HG02798 (cell line): ENCODE data around the gene GFRAL.
"Not testable (repeated sequence)": the region's sequence is repeated elsewhere in the genome, so short reads cannot be mapped to it uniquely, and the experiment has no call there.

ENCODE experiments used
- ATAC-seq: cut with Tn5 transposase; IDR thresholded peaks from one replicate; pipeline ENCODE4 v1.9.1; 2021; ENCODE audit warnings: mild to moderate bottlenecking; ENCODE audit not compliant: unreplicated experiment, poor library complexity

GFRAL gene

GRCh38 chr6:55327169-55327568 lies at the start of gene GFRAL:
TSS of gene GFRAL (plus strand) at chr6:55327469. CDS start at chr6:55327555, 86 bp downstream.
- no peak for ATAC-seq

DNA sequence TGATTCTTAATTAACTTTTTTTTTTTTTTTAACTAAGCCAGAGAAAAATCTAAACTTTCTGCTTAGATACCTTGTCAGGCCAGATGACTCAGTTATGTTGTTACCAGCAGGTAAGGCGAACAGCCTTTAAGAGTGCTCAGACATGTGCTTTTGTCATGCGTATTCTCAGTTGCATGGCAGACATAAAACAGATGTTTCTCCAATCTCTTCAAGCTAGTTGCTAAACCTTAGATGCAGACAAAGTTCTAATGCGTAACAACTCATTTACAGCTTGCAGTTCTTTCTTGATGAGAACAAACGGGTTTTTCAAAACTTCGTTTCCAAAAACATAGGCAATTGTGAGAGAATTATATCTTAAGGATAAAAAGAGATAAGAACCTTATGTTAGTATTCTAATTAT lies 49.6 kb upstream of the GFRAL start:
- no peak for ATAC-seq

DNA sequence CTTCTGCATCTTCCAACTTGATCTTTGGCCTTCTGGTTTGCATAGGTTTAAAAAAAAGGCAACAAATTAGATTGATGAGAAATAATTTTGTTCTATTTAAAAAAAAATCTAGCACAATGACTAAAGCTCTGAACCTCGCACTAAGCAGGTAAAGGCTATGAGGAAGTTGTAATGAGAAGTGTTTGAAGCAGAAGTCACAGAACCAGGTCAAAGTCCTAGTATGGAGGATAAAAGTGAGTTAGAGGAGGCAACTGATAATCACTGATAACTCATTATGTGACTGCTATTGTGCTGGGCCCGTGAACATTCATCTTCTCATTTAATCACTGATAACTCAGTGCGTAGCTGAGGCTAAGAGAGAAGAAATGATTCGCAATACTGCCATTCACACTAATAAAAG lies 46.1 kb upstream of the GFRAL start:
- no peak for ATAC-seq

DNA sequence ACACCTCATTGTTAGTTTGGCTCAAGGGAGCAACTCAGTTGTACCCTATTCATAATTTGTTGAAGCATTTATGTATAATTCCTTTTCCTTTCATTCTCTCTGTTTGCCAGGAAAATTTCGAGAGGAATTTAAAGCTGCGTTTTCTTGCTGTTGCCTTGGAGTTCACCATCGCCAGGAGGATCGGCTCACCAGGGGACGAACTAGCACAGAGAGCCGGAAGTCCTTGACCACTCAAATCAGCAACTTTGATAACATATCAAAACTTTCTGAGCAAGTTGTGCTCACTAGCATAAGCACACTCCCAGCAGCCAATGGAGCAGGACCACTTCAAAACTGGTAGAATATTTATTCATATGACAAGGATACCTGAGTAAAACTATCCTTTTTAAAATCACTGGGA lies 45.2 kb upstream of the GFRAL start:
- ATAC-seq, result no peak

GRCh38 chr6:55286824-55287223 lies 40.4 kb upstream of the GFRAL start:
- no peak for ATAC-seq

DNA sequence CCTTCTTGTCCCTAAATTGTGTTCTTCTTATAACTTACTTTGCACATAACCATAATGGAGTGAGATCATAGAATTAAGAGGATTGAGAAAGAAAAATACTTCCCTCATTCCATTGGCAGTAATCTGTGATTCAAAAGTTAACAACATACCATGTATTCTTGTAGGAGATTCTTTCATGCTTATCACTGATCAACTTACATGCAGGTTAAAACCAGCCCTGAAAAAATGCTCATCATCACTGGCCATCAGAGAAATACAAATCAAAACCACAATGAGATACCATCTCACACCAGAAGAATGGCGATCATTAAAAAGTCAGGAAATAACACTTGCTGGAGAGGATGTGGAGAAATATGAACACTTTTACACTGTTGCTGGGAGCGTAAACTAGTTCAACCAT lies 36.5 kb upstream of the GFRAL start:
- no peak for ATAC-seq

DNA sequence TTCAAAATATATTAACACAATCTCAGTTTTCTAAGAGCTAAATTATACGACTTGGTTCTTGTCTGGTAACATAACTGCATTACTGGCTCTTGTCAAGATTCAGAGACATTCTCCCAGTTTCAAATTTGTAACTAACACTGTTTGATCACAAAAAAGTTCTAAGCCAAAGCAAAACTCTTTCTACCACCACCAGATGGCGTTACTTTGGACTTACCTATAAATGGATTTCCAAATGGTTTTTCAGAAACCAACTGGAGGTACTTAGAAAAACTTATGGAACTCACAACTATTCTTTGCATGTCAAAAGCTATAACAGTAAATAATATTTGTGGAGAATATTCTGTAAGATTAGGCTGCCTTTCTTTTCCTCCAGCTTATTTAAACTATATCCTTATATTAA lies 34.2 kb upstream of the GFRAL start:
- no peak for ATAC-seq

DNA sequence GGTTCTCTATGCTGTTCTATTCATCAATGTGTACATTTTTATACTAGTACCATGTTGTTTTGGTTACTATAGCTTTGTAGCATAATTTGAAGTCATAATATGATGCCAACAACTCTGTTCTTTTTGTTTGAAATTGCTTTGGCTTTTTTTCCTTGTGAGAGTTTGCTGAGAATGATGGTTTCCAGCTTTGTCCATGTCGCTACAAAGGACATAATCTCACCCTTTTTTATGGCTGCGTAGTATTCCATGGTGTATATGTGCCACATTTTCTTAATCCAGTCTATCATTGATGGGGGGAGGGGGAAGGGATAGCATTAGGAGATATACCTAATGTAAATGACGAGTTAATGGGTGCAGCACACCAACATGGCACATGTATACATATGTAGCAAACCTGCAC lies 30.1 kb upstream of the GFRAL start:
- not testable (repeated sequence) for ATAC-seq

GRCh38 chr6:55299286-55299985 lies 27.8 kb upstream of the GFRAL start:
- no peak for ATAC-seq

GRCh38 chr6:55304747-55305146 lies 22.5 kb upstream of the GFRAL start:
- no peak for ATAC-seq

- no peak for ATAC-seq
These were observed 7.1 kb upstream of the GFRAL start for GRCh38 chr6:55319961-55320695.

DNA sequence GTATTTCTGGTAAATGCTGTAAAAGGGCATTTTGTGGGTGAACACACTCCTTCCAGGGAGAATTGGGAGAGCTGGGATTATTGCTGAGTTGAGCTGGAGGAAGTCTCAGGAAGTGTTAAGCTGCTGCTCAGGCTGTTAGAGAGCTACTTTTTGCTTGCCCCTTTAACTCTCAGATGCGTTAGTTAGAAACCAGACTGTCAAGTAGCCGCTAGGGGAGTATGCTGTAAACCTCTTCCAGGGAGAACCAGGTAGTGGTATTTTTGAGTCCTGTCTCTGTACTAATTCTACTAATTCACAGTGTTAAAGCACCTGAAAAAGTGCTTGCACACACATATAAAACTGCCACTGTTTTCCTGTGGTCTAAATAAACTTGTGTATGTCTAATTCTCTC lies 6.6 kb upstream of the GFRAL start:
- no peak for ATAC-seq

GRCh38 chr6:55377150-55377549 lies 49.9 kb downstream of the GFRAL start:
- no peak for ATAC-seq

- ATAC-seq, result no peak
These were observed 52.2 kb downstream of the GFRAL start for GRCh38 chr6:55379471-55379870.

DNA sequence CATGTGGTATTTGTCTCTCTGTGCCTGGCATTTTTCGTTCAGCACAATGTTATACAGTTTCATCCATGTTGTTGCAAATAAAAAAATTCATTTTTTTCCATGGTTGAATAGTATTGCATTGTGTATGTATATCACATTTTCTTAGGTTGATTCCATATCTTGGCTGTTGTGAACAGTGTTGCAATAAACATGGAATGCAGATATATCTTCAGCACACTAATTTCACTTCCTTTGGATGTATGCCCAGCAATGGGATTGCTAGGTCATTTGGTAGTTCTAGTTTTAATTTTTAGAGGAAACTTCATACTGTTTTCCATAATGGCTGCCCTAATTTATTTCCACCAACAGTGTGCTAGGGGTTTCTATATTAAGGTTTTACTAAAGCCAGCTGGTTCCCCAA lies 52.6 kb downstream of the GFRAL start:
- ATAC-seq, result no peak

GRCh38 chr6:55388211-55388610 lies 60.9 kb downstream of the GFRAL start:
- no peak for ATAC-seq

- no peak for ATAC-seq
These were observed 68.6 kb downstream of the GFRAL start for GRCh38 chr6:55395871-55396270.

DNA sequence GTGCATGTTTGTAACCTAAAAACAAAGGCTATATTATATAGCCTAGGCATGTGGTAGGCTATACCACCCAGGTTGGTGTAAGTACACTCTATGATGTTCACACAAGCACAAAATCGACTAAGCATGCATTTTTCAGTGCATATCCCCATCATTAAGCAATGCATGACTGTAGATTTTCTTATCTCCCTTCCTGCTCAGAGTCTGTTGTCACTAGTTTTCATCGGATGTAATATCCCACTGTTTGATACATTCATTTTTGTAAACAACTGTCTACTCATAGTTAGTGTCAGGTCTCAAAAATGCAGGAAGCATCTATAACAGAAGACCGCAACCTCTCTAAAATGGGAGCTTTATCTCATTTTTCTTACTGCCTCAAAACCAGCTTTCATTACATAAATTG lies 70.7 kb downstream of the GFRAL start:
- no peak for ATAC-seq

GRCh38 chr6:55399351-55399750 lies 72.1 kb downstream of the GFRAL start:
- ATAC-seq, result no peak

- no peak for ATAC-seq
These were observed 78.4 kb downstream of the GFRAL start for GRCh38 chr6:55405474-55406235.

DNA sequence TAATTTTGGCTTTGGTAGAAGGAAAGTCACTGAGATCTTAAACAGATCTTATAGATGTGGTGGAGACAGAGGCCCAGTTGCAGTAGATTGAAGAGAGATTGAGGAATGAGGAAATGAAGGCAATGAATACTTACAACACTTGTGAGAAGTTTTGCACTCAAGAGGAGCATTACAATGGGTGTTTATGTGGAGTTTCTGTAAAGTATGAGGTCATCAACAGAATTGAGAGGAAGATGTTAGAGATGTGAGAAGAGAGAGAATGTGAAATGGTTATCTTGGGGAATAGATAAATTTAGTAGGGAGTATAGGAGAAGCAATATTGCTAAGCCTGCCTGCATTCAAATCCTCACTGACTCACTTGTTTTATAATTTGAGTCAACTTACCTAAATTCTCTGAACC lies 83.4 kb downstream of the GFRAL start:
- no peak for ATAC-seq
